Rectal smooth muscle tissue (tissue), 1 donor: Measurements from ENCODE around the gene LTV1.
"Not testable (repeated sequence)": the region's sequence is repeated elsewhere in the genome, so short reads cannot be mapped to it uniquely, and the experiment has no call there.

Experiments used
- H3K27ac ChIP-seq: one replicate; pipeline ENCODE4 v1.7.0; 2013; ENCODE audit warnings: low read depth, low read length, inconsistent platforms
- H3K27me3 ChIP-seq: one replicate; pipeline ENCODE4 v1.7.0; 2013; ENCODE audit warnings: low read length; ENCODE audit not compliant: control insufficient read depth, insufficient read depth
- H3K36me3 ChIP-seq: one replicate; pipeline ENCODE4 v1.7.0; 2013; ENCODE audit warnings: low read length; ENCODE audit not compliant: control insufficient read depth, insufficient read depth
- H3K4me1 ChIP-seq: one replicate; pipeline ENCODE4 v1.7.0; 2013; ENCODE audit warnings: low read length; ENCODE audit not compliant: control insufficient read depth, insufficient read depth
- H3K4me3 ChIP-seq: one replicate; pipeline ENCODE4 v1.7.0; 2013; ENCODE audit warnings: low read length
- H3K9ac ChIP-seq: one replicate; pipeline ENCODE4 v1.7.0; 2013; ENCODE audit warnings: low read length

The LTV1 gene

DNA sequence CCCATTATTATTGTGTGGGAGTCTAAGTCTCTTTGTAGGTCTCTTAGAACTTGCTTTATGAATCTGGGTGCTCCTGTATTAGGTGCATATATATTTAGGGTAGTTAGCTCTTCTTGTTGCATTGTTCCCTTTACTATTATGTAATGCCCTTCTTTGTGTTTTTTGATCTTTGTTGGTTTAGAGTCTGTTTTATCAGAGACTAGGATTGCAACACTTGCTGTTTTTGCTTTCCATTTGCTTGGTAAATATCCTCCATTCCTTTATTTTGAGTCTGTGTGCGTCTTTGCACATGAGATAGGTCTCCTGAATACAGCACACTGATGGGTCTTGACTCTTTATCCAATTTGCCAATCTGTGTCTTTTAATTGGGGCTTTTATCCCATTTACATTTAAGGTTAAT, 11.9 kb downstream of the LTV1 start:
- not testable (repeated sequence) for H3K4me1 ChIP-seq, H3K4me3 ChIP-seq, H3K27me3 ChIP-seq, H3K27ac ChIP-seq, H3K9ac ChIP-seq
- peaks cover 29% of the 10 kb centered on the region for H3K36me3 ChIP-seq

DNA sequence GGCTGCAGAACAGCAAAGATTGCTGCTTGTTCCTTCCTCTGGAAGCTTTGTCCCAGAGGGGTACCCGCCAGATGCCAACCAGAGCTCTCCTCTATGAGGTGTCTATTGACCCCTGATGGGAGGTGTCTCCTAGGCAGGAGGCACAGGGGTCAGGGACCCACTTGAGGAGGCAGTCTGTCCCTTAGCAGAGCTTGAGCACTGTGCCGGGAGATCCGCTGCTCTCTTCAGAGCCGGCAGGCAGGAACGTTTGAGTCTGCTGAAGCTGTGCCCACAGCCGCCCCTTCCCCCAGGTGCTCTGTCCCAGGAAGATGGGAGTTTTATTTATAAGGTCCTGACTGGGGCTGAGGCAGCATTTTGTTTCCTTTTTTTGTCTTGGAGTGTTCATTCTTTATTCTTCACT, 13.6 kb downstream of the LTV1 start:
- peaks cover 25% of the 10 kb centered on the region for H3K36me3 ChIP-seq
- not testable (repeated sequence) for H3K27ac ChIP-seq, H3K4me3 ChIP-seq, H3K27me3 ChIP-seq, H3K9ac ChIP-seq, H3K4me1 ChIP-seq

DNA sequence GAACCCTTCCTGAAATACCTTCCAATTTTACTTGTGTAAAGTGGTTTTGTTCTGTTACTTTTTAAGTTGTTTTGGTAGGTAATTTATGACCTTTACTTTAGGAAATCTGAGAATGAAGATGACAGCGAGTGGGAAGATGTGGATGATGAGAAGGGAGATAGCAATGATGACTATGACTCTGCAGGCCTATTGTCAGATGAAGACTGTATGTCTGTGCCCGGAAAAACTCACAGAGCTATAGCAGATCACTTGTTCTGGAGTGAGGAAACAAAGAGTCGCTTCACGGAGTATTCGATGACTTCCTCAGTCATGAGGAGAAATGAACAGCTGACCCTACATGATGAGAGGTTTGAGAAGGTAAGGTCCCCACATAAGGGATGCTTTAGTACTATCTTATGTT, 14.5 kb downstream of the LTV1 start:
- Histone ChIP-seq H3K27me3 (no peaks in the 10 kb centered on the region), H3K4me1 (no peaks in the 10 kb centered on the region), H3K4me3 (no peak overlapping the region), H3K36me3 (peaks cover 25% of the 10 kb centered on the region), H3K27ac (no peak overlapping the region), H3K9ac (no peak overlapping the region)

DNA sequence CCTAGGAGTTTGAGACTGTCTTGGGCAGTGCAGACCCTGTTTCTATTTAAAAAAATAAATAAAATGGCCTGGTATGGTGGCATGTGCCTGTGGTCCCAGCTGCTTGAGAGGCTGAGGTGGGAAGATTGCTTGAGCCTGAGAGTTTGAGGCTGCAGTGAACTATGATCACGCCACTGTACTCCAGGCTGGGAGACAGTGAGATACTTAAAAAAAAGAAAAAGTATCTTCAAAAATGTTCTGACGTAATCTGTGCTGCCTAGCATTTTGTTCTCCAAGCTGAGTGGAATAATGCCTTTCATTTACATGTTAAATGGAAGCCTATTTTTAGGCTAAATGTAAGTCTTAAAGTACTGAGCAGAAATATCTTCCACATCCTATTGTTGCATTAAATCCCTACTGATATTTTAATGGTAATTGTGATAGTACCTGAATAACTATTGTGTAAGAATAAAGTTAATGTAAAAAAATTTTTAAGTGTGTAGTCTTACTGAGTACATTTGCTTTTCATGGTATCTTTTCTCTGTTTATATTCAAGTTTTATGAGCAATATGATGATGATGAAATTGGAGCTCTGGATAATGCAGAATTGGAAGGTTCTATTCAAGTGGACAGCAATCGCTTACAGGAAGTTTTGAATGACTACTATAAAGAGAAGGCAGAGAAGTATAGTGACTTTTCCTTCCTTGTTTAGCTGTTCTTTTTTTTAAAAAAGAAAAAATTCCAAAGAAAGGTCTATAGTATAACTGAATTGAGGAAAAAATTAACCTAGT, 16.9 kb downstream of the LTV1 start:
- peaks cover 25% of the 10 kb centered on the region for H3K36me3 ChIP-seq
- peaks cover 7% of the 10 kb centered on the region for H3K4me1 ChIP-seq
- no peak overlapping the region for H3K27ac ChIP-seq
- no peaks in the 10 kb centered on the region for H3K27me3 ChIP-seq
- no peak overlapping the region for H3K4me3 ChIP-seq
- H3K9ac ChIP-seq = no peak overlapping the region

DNA sequence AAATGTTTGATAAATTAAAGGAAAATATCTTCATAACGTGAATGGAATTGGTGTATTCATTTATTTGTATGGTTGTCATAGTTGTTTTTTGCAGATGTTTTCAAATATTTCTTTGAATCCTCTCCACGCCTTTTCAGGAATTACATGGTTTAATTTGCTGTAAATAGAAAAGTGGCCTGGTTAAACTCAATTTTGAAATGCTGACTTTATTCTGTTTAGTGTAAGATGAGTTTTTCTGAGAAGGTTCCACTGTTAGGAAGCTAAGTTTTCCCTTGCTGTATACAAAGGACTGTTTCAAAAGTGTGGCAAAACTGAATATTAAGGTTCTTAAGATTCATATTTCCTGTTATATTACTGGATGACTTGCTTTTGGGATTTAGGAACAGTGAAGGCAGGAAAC, 20.6 kb downstream of the LTV1 start:
- Histone ChIP-seq H3K36me3 (peaks cover 2% of the 10 kb centered on the region), H3K4me1 (peaks cover 7% of the 10 kb centered on the region), H3K9ac (no peak overlapping the region), H3K27ac (peak overlapping the region; percentile 33), H3K27me3 (no peaks in the 10 kb centered on the region), H3K4me3 (no peak overlapping the region)

DNA sequence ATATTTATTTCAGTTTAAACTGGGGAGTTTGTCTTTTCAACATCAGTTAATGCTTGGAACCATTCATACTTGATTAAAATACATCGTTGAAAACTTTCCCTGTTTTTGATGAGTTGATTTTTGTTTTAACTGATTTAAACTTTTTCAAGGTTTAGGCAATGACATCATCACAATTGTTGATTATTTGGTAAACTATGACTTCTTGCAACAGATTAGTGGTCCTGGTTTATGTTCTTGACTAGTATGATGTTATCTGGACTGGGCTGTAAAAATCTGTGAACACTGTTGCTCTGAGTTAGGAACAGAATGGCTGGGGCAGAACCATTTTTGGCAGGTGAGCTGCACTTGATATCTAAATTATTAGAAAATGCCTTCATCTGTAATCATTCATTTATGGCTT, 21.1 kb downstream of the LTV1 start, which contains the start of gene ZC2HC1B:
TSS of gene ZC2HC1B (plus strand) at position 241 of the 400 bp plus-strand sequence. CDS start at position 307, 66 bp downstream.
- Histone ChIP-seq H3K36me3 (no peaks in the 10 kb centered on the region), H3K27me3 (no peaks in the 10 kb centered on the region), H3K27ac (peak within 1 kb of the TSS; percentile 46), H3K4me3 (no peak within 1 kb of the TSS), H3K4me1 (peaks cover 7% of the 10 kb centered on the region), H3K9ac (no peak within 1 kb of the TSS)

DNA sequence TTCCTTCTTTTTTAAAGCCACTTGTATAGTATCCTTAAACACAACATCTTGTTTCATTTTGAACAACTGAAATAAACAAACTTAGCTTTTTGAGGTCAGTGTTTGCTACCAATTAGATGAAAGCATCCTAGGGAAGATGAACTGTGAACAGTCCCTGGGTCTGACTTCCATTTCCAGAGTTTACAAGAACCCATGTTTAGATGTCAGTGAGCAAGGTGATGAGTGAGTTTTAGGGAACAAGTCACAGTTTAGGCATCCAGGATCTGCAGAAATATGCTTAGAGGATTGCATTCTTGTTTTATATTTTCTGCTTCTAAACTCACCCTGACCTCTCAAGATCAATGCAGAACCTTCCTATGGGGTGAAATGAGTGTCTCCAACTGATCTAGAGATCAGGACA, 24.1 kb downstream of the LTV1 start:
- H3K36me3 ChIP-seq = no peaks in the 10 kb centered on the region
- H3K27me3 ChIP-seq = no peaks in the 10 kb centered on the region
- H3K27ac ChIP-seq = no peak overlapping the region
- no peak overlapping the region for H3K9ac ChIP-seq
- H3K4me1 ChIP-seq = peaks cover 7% of the 10 kb centered on the region
- H3K4me3 ChIP-seq = no peak overlapping the region

DNA sequence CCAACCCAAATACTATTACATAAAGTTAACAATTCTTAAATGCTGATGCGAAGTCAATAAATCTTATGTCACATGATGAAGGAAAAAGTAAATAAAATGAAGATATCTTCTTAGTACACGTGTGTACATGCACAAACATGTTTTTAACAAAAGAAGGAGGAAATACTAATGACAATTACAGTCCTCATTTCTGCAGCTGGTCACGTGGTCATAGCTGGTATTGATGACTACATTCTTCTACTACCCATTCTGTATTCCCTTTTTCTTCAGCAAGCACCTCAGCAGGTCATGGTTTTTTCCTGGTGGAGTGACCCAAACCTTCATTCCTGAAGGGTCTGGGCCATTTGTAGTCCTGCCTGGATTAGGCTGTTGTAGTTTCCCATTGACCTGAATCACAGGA, 25.7 kb downstream of the LTV1 start:
- H3K4me1 ChIP-seq, H3K27me3 ChIP-seq, H3K36me3 ChIP-seq, H3K4me3 ChIP-seq, H3K27ac ChIP-seq, H3K9ac ChIP-seq: not testable (repeated sequence)

DNA sequence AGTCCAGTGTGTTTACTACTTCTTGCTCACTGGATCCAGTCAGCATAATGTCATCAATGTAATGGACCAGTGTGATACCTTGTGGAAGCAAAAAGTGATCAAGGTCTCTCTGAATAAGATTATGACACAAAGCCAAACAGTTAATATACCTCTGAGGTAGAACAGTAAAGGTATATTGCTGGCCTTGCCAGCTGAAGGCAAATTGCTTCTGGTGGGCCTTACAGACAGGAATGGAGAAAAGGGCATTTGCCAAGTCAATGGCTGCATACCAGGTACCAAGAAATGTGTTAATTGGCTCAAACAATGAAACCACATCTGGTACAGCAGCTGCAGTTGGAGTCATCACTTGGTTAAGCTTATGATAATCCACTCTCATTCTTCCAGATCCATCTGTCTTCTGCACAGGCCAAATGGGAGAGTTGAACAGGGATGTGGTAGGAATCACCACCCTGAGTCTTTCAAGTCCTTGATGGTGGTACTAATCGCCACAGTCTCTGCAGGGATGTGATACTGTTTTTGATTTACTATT, 28.1 kb downstream of the LTV1 start:
- H3K27me3 ChIP-seq, H3K27ac ChIP-seq, H3K9ac ChIP-seq, H3K4me3 ChIP-seq, H3K36me3 ChIP-seq, H3K4me1 ChIP-seq: not testable (repeated sequence)

DNA sequence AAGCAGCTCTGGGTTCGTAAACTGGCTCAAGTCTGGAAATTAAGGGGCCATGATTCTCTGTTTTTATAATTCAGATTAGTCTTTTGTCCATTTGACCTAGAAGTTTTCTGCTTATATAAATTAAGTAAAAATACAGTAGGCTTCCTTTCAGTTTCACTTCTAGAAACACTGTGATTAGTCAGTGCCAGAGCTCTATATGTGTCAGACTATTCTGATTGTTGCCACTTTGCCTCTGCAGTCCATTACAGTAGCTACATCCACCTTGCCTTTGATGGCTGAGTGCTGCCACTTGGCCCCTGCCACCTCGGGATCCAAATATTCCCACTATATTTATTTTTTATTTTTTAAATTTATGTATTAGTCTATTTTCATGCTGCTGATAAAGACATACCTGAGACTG, 29.1 kb downstream of the LTV1 start:
- Histone ChIP-seq H3K4me3 (no peak overlapping the region), H3K36me3 (no peaks in the 10 kb centered on the region), H3K9ac (no peak overlapping the region), H3K4me1 (no peaks in the 10 kb centered on the region), H3K27me3 (no peaks in the 10 kb centered on the region), H3K27ac (no peak overlapping the region)

DNA sequence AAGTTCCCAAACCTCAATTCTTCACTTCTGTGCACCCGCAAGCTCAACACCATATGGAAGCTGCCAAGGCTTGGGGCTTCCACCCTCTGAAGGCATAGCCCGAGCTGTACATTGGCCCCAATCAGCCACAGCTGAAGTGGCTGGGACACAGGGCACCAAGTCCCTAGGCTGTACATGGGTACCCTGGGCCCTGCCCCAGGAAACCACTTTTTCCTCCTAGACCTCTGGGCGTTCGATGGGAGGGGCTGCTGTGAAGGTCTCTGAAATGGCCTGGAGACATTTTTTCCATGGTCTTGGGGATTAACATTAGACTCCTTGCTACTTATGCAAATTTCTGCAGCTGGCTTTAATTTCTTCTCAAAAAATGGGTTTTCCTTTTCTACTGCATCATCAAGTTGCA, 30.5 kb downstream of the LTV1 start:
- H3K36me3 ChIP-seq, H3K4me3 ChIP-seq, H3K27ac ChIP-seq, H3K27me3 ChIP-seq, H3K9ac ChIP-seq, H3K4me1 ChIP-seq: not testable (repeated sequence)

DNA sequence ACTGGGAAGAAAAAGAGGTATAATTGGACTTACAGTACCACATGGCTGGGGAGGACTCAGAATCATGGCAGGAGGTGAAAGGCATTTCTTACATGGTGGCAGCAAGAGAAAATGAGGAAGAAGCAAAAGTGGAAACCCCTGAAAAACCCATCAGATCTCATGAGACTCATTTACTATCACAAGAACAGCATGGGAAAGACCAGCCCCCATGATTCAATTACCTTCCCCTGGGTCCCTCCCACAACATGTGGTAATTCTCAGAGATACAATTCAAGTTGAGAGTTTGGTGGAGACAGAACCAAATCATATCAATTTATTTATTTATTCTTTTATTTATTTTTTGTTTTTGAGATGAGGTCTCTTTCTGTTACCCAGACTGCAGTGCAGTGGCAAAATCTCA, 31.4 kb downstream of the LTV1 start:
- not testable (repeated sequence) for H3K4me1 ChIP-seq, H3K27me3 ChIP-seq

DNA sequence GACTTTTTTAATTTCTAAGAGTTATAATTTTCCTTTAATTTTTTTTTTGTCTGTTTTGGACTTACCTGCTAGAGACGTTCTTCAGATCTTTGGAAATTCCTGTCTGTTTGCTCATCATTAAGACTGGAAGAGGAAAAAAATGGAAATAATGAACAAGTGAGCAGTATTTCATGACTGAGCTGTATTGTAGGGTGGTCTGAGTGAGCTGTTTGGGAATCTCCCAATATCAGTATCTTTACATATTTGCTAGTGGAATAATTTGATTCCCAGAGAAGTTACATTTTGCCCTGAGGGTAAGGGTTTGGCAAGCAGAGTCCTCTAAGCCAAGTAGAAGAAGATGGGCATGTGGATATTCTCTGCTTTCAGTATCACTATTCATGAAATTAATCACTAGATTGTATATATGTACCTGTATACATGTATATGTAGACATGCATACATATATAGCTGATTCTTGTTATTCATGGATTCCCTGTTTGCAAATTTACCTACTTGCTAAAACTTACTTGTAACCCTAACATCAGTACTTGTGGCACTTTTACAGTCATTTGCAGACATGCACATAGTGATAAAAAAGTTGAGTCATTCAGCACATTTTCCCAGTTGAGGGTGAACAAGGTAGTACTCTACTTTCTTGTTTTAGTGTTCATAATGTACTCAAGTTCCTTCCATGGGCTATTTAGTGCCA, 34.6 kb downstream of the LTV1 start:
- H3K27me3 ChIP-seq = no peaks in the 10 kb centered on the region

More for the DNA sequence above, 31.4 kb downstream of the LTV1 start:
- H3K27ac ChIP-seq, H3K36me3 ChIP-seq, H3K9ac ChIP-seq, H3K4me3 ChIP-seq: not testable (repeated sequence)

More for the DNA sequence above, 34.6 kb downstream of the LTV1 start:
- no peak overlapping the region for H3K9ac ChIP-seq
- no peak overlapping the region for H3K27ac ChIP-seq
- no peaks in the 10 kb centered on the region for H3K4me1 ChIP-seq
- no peak overlapping the region for H3K4me3 ChIP-seq
- no peaks in the 10 kb centered on the region for H3K36me3 ChIP-seq
